Urothelium cell line (cell line): ENCODE measurements around the gene PLCG2.

Experiments
- DNase-seq: peaks from one replicate; pipeline ENCODE4 v3.0.0; 2011; ENCODE audit warnings: low spot score, mixed read lengths
- FAIRE-seq: peaks from 2 replicates; lab custom pipeline; 2011; peaks lifted over from hg19 to GRCh38; lab: Jason Lieb, UNC

The PLCG2 gene

DNA sequence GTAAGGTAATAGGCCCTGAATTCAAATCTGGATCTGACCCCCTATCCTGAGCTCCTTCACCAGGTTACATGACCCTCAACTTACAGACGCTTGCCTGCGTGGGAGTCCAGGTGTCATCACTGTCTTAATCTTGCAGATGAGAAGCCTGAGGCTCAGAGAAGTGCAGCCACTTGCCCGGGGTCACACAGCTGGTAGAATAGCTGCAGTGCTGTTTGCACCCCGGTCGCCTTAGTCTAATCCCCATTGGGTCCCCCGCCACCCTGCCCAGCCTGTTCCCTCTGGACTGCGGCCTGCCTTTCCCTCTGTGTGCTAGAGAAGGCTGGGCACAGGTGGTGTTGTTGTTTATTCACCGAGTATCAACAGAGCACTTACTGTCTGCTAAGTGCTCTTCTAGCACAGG, 125.2 kb downstream of the PLCG2 start:
- peak; percentile 13 for FAIRE-seq

DNA sequence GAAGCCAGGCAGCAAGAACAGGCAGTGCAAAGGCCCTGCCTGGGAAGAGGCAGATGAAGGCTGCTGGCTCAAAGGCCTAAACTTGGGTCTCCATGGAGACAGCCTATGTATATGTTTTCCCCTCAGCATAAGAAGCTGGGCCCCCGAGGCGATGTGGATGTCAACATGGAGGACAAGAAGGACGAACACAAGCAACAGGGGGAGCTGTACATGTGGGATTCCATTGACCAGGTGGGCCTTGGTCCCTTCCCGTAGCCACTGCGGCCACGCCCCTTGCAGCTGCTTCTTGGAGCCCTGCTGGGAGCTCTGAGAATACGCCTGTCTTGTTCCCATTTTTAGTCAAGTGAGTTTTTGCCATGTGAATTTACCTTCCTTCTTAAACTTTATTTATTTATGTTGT, 126.2 kb downstream of the PLCG2 start:
- DNase-seq, result no peak
- no peak for FAIRE-seq

More for the DNA sequence above, 125.2 kb downstream of the PLCG2 start:
- no peak for DNase-seq

DNA sequence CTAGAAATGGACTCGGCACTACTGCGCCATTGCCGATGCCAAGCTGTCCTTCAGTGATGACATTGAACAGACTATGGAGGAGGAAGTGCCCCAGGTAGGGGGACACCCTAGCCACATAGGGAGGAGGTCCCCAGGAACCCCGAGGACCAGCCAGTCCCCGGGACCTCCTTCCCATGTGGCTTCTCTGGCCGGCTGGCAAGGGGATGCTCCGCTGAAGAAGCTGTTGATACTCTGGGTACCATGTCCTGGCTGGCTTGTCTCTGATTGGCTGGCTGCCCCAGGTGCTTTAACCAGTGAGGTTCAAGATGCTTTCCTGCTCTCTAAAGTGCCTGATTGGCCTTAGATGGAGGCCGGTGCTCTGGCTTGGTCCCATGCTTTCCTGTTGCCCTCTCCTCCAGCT, 128.6 kb downstream of the PLCG2 start:
- FAIRE-seq, result no peak
- no peak for DNase-seq

GRCh38 chr16:81908466-81909262, 129.6 kb downstream of the PLCG2 start:
- DNase-seq (no peak), FAIRE-seq (no peak)

- FAIRE-seq (no peak), DNase-seq (no peak)
Observed at GRCh38 chr16:81910366-81910885, 131.3 kb downstream of the PLCG2 start.

DNA sequence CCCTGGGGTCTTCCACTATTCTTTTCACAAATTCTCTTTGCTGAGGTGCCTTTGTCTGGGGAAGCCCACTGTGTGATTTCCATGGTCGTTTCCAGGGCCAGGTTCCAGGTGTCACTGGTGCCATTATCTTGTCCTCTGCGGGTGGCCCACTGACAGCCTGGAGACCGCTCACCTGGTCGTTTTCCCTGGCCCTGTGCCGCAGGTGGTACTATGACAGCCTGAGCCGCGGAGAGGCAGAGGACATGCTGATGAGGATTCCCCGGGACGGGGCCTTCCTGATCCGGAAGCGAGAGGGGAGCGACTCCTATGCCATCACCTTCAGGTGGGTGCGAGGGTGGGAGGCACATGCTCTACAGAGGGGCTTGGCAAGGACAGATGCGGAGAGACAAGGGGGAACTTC, 133.3 kb downstream of the PLCG2 start:
- DNase-seq (no peak), FAIRE-seq (no peak)

DNA sequence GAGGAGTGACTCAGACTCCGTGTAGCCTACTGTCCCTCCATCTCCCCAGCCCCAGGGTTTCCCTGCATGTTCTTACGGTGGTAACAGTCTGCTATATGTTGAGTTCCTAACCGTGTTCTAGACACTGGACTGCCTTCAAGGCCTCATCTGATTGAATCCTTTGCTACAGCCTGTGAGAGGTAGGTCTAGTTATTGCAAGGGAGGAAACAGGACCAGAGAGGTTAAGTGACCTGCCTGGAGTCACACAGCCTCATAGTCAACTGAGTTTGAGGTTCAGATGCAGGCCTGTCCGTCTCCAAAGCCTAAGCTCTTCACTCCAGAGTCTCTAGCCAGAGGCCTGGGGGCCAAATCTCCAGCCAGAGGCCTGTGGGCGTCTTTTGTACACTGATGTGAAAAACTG, 134.1 kb downstream of the PLCG2 start:
- FAIRE-seq, result no peak
- DNase-seq, result no peak

DNA sequence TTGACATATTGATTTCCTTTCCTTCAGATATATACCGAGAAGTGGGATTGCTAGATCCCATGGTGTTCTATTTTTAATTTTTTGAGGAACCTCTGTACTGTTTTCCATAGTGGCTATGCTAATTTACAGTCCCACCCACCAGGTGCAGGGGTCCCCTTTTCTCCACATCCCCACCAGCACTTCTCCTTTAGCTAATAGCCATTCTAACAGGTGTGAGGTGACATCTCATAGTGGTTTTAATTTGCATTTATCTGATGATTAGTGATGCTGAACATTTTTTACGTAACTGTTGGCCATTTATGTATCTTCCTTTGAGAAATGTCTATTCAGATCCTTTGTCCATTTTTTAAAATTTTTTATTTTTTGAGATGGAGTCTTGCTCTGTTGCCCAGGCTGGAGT, 138.3 kb downstream of the PLCG2 start:
- DNase-seq (no peak), FAIRE-seq (no peak)

GRCh38 chr16:81918927-81919326, 139.8 kb downstream of the PLCG2 start:
- no peak for FAIRE-seq
- no peak for DNase-seq

- FAIRE-seq, result no peak
- no peak for DNase-seq
Observed at GRCh38 chr16:81920498-81920897, 141.4 kb downstream of the PLCG2 start.

DNA sequence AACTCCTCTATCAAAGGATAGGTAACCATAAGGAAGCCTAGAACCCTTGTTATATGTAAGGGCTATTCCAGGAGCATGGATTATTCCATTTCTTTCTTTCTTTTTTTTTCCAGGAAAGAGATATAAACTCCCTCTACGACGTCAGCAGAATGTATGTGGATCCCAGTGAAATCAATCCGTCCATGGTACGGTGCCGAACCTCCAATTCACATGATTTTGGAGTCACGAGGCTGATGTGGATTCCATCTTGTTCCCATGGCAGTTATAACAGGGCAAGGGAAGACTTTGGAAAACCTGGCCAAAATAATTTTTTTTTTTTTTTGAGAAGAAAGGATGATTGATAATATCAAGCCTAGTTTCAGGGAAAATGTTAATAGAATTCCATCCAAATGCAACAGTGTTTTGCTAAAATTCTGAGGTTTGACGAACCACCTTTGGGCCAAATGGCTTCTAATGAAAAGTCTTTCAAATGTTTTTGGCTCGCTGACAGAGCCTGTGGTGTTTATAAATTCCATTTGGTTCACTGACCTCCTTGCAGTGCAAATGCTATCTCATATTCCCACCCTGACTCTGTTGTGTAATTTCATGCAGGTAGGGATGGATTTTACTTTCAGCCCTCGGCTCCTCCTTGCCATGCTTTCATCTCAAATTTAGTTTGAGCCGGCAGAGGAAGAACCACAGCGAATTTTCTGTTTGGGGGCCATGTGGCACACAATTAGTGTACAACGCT, 142.2 kb downstream of the PLCG2 start:
- no peak for FAIRE-seq

GRCh38 chr16:81921843-81922584, 142.9 kb downstream of the PLCG2 start:
- FAIRE-seq (no peak), DNase-seq (no peak)

More for the DNA sequence above, 142.2 kb downstream of the PLCG2 start:
- no peak for DNase-seq

DNA sequence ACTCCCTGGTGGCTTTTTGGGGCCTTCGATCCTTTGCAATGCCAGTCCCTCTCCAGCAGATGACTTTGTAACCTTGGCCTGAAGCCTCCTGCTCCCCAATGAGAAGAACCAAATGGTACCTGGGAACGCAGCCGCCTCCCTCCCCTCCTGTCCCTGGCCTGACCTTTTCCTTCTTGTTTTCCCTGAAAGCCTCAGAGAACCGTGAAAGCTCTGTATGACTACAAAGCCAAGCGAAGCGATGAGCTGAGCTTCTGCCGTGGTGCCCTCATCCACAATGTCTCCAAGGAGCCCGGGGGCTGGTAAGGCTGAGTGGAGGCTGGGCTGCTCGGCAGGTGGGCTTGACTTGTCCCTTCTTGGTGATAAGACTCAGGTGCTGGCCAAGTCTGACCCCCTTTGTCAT, 144.2 kb downstream of the PLCG2 start:
- FAIRE-seq (no peak), DNase-seq (no peak)

GRCh38 chr16:81925016-81925415, 145.9 kb downstream of the PLCG2 start:
- DNase-seq (no peak), FAIRE-seq (no peak)

- DNase-seq (no peak), FAIRE-seq (no peak)
Observed at GRCh38 chr16:81926036-81926435, 146.9 kb downstream of the PLCG2 start.

GRCh38 chr16:81927561-81928185, 148.6 kb downstream of the PLCG2 start:
- FAIRE-seq, result no peak
- DNase-seq, result no peak

DNA sequence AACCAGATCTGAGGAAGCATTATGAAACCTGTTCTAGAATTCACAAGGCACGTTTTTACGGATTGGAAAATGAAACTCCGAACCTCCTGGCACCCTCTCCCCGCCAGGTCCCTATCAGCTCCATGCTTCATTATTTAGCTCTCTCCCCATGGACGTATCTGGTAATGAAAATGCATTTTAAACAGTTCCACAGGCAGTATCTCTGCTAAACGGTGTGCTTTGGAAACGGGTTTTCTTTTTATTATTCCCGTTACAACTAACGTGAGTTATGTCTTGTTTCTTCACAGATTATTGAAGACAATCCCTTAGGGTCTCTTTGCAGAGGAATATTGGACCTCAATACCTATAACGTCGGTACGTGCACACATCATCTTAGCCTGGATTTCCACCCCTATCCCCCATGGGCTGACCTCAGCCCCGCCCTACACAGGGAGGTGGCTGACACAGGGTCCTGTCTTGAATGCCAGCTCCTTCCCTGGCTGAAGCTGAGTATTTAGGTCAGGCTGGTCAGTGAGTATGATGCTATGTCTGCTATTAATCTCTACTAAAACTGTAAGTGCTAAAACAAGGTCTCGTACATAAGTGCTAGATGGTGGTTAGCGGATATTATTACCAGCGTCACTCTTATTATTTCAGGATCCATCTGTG, 149.3 kb downstream of the PLCG2 start:
- DNase-seq (no peak), FAIRE-seq (no peak)

- no peak for DNase-seq
- no peak for FAIRE-seq
Observed at GRCh38 chr16:81928975-81929374, 149.9 kb downstream of the PLCG2 start.

GRCh38 chr16:81929841-81930240, 150.8 kb downstream of the PLCG2 start:
- DNase-seq, result no peak
- no peak for FAIRE-seq

DNA sequence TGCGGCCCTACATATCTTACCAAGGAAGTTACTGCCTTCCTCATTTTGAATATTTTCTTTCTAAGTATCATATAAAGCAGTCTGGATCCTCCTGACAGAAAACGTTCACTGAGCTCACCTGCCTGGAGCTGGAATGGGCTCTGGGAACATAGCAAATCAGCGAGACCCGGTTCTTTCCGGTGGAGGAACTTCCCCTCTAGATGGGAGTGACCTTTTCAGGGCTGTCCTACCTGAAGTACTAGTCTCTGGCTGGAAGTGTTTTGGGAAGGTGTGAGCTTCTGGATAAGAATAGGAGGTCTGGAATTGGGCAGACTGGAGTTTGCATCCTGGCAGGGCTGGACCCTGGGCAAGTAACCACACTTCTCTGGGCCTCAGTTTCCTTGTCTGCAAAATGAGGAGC, 152.8 kb downstream of the PLCG2 start:
- FAIRE-seq (no peak), DNase-seq (no peak)
